DND-41 (cell line): Measurements from ENCODE around the gene RALY.
"Not testable (repeated sequence)": the region's sequence is repeated elsewhere in the genome, so short reads cannot be mapped to it uniquely, and the experiment has no call there.

Source experiments
- ATAC-seq: fragments of 200-7000 bp; cut with Tn5 transposase; 3 replicates; pipeline ENCODE4 v1.9.1; 2021; ENCODE audit warnings: low read depth; ENCODE audit not compliant: insufficient read depth
- DNase-seq: peaks from one replicate; pipeline ENCODE4 v3.0.0-alpha.2; 2020
- H2AFZ ChIP-seq: 2 replicates; pipeline ENCODE4 v1.6.0; 2012; ENCODE audit warnings: low read depth, low read length
- H3K27ac ChIP-seq: 2 replicates; pipeline ENCODE4 v1.5.1; 2012; ENCODE audit warnings: low read length, inconsistent platforms
- H3K27me3 ChIP-seq: fragments of 200-600 bp; sonication (generic); 2 replicates; pipeline ENCODE4 v1.6.0; 2012; ENCODE audit warnings: low read length, mild to moderate bottlenecking, inconsistent platforms; ENCODE audit not compliant: insufficient read depth, poor library complexity
- H3K36me3 ChIP-seq: 2 replicates; pipeline ENCODE4 v1.5.1; 2012; ENCODE audit warnings: low read length, inconsistent platforms; ENCODE audit not compliant: insufficient read depth
- H3K4me1 ChIP-seq: 2 replicates; pipeline ENCODE4 v1.5.1; 2012; ENCODE audit warnings: mild to moderate bottlenecking, low read length; ENCODE audit not compliant: insufficient read depth
- H3K4me2 ChIP-seq: 2 replicates; pipeline ENCODE4 v1.6.0; 2012; ENCODE audit warnings: mild to moderate bottlenecking, moderate library complexity, low read length, inconsistent platforms; ENCODE audit not compliant: insufficient read depth
- H3K4me3 ChIP-seq, 2 experiments: fragments of 200-600 bp in 1 of 2; shearing (Covaris generic) in 1 of 2; 2 replicates each; pipeline ENCODE4 v1.5.1; 2012 to 2016; ENCODE audit warnings: inconsistent platforms in 2 of 2, low read length in 2 of 2, mild to moderate bottlenecking in 2 of 2, low read depth in 1 of 2, moderate library complexity in 1 of 2
- H3K79me2 ChIP-seq: 2 replicates; pipeline ENCODE4 v1.6.0; 2012; ENCODE audit warnings: low read length, inconsistent platforms; ENCODE audit not compliant: insufficient read depth
- H3K9ac ChIP-seq: 2 replicates; pipeline ENCODE4 v1.6.0; 2012; ENCODE audit warnings: low read depth, mild to moderate bottlenecking, inconsistent platforms, low read length, moderate library complexity
- H3K9me3 ChIP-seq: 2 replicates; pipeline ENCODE4 v1.5.1; 2012; ENCODE audit warnings: low read length, moderate library complexity, mild to moderate bottlenecking, inconsistent platforms; ENCODE audit not compliant: insufficient read depth, severe bottlenecking
- H4K20me1 ChIP-seq: 2 replicates; pipeline ENCODE4 v1.6.0; 2012; ENCODE audit warnings: low read length; ENCODE audit not compliant: insufficient read depth
- CTCF ChIP-seq: IDR thresholded peaks from 2 replicates; pipeline ENCODE4 v1.5.1; 2012; ENCODE audit warnings: borderline replicate concordance, low read length, moderate library complexity, mild to moderate bottlenecking; ENCODE audit not compliant: poor library complexity, severe bottlenecking; ENCODE audit errors: extremely low read depth
- EZH2 ChIP-seq: IDR thresholded peaks from 3 replicates; pipeline ENCODE4 v1.6.1; 2012; ENCODE audit warnings: borderline replicate concordance, low read depth, mild to moderate bottlenecking, moderate library complexity, low read length, inconsistent platforms; ENCODE audit not compliant: severe bottlenecking

RALY gene

GRCh38 chr20:34023937-34024722, 30.4 kb downstream of the RALY start:
- Histone ChIP-seq H3K9ac (no peak overlapping the region), H2AFZ (no peak overlapping the region), H3K79me2 (peaks cover 98% of the 10 kb centered on the region), H3K4me1 (no peaks in the 10 kb centered on the region), H3K9me3 (no peaks in the 10 kb centered on the region), H3K4me3 (no peak overlapping the region), H3K4me2 (no peak overlapping the region), H4K20me1 (peaks cover 90% of the 10 kb centered on the region), H3K36me3 (peaks cover 10% of the 10 kb centered on the region; the same call in 1 of the 2 replicates), H3K27me3 (no peaks in the 10 kb centered on the region), H3K27ac (no peak overlapping the region)
- DNase-seq: no peak
- TF ChIP-seq CTCF (no peak), EZH2 (no peak)
- ATAC-seq: no peak

- no peak overlapping the region for H2AFZ ChIP-seq
- H3K9me3 ChIP-seq: no peaks in the 10 kb centered on the region
- H3K36me3 ChIP-seq: peaks cover 13% of the 10 kb centered on the region; the same call in 1 of the 2 replicates
- no peak overlapping the region for H3K9ac ChIP-seq
- TF ChIP-seq CTCF (no peak), EZH2 (no peak)
- peaks cover 99% of the 10 kb centered on the region for H3K79me2 ChIP-seq
- H3K27ac ChIP-seq: no peak overlapping the region
- no peak for ATAC-seq
- DNase-seq: no peak
- peaks cover 90% of the 10 kb centered on the region for H4K20me1 ChIP-seq
- H3K4me3 ChIP-seq: no peak overlapping the region
- no peaks in the 10 kb centered on the region for H3K27me3 ChIP-seq
- no peak overlapping the region for H3K4me2 ChIP-seq
- no peaks in the 10 kb centered on the region for H3K4me1 ChIP-seq
Measured at GRCh38 chr20:34024723-34025351, 31.1 kb downstream of the RALY start.

GRCh38 chr20:34028013-34028412, 34.3 kb downstream of the RALY start:
- Histone ChIP-seq H3K79me2 (peaks cover 97% of the 10 kb centered on the region), H4K20me1 (peaks cover 87% of the 10 kb centered on the region), H3K36me3 (peaks cover 31% of the 10 kb centered on the region)
- H3K27me3 ChIP-seq, H3K9ac ChIP-seq, H2AFZ ChIP-seq, ATAC-seq, DNase-seq, H3K9me3 ChIP-seq, H3K4me3 ChIP-seq, H3K27ac ChIP-seq, H3K4me2 ChIP-seq, H3K4me1 ChIP-seq: not testable (repeated sequence)

GRCh38 chr20:34029415-34029814, 35.7 kb downstream of the RALY start:
- Histone ChIP-seq H3K27me3 (no peaks in the 10 kb centered on the region), H3K9ac (no peak overlapping the region), H3K27ac (no peak overlapping the region), H3K79me2 (peaks cover 97% of the 10 kb centered on the region), H3K4me3 (no peak overlapping the region), H2AFZ (no peak overlapping the region), H3K4me2 (no peak overlapping the region), H3K9me3 (no peaks in the 10 kb centered on the region), H4K20me1 (peaks cover 87% of the 10 kb centered on the region), H3K4me1 (no peaks in the 10 kb centered on the region), H3K36me3 (peaks cover 44% of the 10 kb centered on the region)
- DNase-seq (no peak), ATAC-seq (no peak)
- TF ChIP-seq EZH2: no peak
- TF ChIP-seq CTCF: no peak
